GM18526 (cell line): ENCODE data around the gene RPL35A.

Source experiments
- POLR2A ChIP-seq: IDR thresholded peaks from 3 replicates; pipeline ENCODE4 v1.6.1; 2011; ENCODE audit not compliant: insufficient read length; ENCODE audit errors: extremely low read depth

Gene RPL35A

DNA sequence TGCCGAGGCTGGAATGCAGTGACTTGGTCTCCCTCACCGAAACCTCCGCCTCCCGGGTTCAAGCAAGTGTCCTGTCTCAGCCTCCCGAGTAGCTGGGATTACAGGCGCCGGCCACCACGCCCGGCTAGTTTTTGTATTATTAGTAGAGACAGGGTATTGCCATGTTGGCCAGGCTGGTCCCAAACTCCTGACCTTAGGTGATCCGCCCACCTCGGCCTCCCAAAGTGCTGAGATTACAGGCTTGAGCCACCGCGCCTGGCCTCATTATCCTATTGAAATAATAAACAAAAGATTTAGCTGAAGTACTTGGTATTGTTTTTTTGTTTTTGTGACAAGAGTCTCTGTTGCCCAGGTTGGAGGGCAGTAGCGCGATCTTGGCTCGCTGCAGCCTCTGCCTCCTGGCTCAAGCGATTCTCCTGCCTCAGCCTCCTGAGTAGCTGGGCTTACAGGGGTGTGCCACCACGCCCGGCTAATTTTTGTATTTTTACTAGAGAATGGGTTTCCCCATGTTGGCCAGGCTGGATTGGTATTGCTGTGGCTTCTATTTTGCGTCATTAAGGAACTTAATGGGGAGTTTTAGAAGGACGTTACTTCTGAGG lies 1.5 kb downstream of the RPL35A start:
- TF ChIP-seq POLR2A: no peak

DNA sequence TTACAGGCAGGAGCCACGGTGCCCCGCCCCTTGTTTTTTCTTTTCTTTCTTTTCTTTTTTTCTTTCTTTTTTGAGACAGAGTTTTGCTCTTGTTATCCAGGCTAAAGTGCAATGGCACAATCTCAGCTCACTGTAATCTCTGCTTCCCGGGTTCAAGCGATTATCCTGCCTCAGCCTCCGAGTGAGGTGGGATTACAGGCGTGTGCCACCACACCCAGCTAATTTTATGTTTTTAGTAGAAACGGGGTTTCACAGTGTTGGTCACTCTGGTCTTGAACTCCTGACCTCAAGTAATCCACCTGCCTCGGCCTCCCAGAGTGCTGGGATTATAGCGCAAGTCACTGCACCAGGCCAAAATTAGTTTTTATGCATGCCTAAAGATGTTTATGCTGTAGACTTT lies 2.5 kb downstream of the RPL35A start:
- TF ChIP-seq POLR2A: no peak

DNA sequence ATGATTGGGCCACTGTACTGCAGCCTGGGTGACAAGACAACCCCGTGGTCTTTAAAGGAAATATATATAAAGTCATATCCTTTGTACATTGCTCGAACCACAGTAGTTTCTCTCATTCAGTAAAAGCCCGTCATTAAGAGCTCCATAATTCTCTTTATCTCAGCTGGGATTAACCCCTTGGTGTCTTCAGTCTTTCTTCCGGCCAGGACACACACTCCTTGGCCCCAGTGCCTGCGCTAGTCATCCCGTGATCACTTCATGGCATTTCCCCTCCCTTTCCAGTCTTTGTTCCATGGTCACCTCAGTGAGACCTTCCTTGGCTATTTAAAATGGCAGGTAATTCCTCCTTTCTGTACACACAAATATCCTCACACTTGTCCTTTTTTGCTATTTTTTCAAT lies 3.3 kb downstream of the RPL35A start:
- no peak for TF ChIP-seq POLR2A

DNA sequence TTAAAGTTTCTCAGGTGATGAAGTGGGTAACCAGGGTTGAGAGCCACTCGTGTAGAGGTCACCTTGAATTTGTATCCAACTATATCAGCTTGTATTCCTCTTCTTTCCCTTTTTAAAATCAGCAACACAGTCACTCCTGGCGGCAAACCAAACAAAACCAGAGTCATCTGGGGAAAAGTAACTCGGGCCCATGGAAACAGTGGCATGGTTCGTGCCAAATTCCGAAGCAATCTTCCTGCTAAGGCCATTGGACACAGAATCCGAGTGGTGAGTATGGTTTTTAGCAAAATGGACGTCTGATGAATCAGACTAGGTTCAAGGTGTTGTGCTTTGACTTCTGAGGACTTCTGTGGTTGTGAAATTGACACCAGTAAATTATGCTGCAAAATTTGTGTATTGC lies 3.9 kb downstream of the RPL35A start:
- no peak for TF ChIP-seq POLR2A

DNA sequence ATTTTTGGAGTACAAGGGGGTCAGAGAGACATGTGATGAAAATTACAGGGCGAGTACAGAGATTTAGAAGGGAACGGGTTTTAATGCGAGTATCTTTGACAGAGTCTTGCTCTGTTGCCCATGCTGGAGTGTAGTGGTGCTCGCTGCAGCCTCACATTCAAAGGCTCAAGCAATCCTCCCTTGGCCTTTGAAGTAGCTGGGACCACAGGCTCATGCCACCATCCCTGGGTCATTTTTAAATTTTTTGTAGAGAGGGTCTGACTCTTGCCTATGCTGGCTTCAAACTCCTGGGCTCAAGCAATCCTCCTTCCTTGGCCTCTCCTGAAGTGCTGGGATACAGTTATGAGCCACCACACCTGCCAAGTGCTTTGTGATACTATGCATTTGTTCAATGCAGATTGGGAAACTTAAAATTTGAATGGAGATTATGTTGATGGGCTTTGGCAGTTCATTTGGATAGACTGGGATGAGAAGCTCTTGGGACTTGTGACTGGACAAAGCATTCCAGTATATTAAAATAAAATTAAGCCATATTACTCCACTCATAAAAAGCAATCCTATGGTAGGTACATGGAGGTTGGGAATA lies 6.0 kb downstream of the RPL35A start:
- no peak for TF ChIP-seq POLR2A

DNA sequence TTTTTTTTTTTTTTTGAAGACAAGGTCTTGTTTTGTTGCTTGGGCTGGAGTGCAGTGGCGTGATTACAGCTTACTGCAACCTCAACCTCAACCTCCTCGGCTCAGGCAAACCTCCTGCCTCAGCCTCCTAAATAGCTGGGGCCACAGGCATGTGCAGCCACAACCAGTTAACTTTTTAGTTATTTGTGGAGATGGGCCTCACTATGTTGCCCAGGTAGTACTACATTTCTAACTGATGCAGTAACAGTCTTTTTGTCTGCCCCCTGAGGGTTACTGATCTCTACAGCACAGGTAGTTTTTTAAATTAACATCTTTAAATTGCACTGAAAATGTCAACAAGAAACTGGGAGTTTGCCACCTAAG lies 6.6 kb downstream of the RPL35A start:
- no peak for TF ChIP-seq POLR2A

DNA sequence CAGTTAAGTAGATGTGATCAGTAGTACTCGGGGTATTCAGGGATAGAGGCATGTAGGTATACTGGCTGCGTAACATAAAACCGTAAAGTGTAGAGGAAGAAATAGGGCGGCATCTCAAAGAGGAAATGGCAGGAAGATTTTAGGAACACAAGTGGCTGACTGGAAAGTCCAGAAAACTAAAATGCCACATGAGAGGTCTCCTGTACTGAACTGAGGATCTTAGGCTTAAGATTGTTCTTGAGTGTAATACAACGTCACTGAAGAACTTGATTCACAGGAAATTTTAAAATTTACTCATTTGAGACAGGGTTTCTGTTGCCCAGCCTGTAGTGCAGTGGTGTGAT lies 7.8 kb downstream of the RPL35A start:
- TF ChIP-seq POLR2A: no peak

DNA sequence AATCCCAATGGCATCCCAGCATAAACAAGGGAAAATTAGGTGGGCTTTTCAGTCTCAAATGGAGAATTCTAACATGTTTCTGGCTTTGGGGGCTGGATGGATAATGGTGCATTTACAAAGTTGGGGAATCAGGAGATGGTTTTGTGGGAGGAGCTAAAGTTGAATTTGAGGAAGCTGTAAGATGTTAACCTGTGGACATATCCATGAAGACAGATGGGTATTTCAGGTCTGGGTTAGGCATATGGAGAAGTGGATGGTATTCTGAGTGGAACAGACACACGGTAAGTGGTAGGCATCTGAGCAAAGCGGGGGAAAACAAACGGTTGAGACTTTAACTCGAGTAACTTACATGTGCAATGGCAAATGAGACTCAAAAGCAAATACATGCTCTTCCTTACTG lies 8.4 kb downstream of the RPL35A start:
- no peak for TF ChIP-seq POLR2A

DNA sequence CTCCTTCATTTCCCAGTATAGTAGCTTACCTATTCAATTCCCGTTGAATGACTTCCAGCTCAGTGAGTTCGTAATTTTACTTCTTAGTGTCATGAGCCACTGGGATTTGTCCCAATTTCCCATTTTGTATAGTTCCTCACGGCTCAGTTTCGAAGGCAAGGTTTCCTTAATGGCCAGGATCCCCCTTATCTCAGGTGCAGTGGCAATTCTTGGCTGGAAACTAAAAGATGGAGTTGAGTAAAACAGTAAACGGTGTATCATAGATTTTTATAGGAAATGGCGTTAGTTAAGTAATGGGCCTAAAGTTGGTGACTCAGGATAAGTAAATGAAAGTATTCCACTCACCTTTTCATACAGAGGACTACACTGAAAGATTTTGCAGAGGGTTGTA lies 9.5 kb downstream of the RPL35A start:
- TF ChIP-seq POLR2A: no peak

DNA sequence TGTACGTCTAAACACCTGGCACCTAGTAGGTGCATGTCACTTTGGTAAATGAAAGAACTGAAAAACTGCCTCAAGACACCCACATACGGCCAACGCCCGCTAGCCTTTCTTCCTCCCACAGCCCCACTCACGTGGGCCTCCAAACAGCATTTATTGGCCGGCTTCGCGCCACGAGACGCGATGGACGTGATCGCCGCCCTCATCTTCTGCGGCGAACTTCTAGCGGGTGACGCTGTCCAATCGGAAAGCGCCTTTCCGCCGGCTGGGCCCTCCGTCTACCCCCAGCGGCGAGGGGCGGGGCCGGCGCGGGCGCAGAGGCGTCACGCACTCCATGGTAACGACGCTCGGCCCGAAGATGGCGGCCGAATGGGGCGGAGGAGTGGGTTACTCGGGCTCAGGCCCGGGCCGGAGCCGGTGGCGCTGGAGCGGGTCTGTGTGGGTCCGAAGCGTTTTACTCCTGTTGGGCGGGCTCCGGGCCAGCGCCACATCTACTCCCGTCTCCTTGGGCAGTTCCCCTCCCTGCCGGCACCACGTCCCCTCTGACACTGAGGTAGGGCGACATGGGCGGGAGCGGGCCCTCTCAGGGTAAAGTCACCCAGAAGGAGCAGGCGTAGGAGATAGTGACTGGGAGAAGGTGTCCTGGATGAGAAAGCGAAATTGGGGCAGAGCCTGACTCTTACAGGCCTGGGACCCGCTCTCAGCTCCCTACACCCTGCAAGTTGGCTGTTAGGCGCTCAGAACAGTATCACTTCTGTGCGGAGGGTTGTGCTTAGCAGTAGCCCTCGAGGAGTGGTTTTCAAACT lies 10.1 kb downstream of the RPL35A start, which contains the start of gene LMLN:
LMLN (plus strand) TSS at position 327 of the 803 bp plus-strand sequence; CDS start at position 356, 29 bp downstream.
- TF ChIP-seq POLR2A: peak; percentile 53

DNA sequence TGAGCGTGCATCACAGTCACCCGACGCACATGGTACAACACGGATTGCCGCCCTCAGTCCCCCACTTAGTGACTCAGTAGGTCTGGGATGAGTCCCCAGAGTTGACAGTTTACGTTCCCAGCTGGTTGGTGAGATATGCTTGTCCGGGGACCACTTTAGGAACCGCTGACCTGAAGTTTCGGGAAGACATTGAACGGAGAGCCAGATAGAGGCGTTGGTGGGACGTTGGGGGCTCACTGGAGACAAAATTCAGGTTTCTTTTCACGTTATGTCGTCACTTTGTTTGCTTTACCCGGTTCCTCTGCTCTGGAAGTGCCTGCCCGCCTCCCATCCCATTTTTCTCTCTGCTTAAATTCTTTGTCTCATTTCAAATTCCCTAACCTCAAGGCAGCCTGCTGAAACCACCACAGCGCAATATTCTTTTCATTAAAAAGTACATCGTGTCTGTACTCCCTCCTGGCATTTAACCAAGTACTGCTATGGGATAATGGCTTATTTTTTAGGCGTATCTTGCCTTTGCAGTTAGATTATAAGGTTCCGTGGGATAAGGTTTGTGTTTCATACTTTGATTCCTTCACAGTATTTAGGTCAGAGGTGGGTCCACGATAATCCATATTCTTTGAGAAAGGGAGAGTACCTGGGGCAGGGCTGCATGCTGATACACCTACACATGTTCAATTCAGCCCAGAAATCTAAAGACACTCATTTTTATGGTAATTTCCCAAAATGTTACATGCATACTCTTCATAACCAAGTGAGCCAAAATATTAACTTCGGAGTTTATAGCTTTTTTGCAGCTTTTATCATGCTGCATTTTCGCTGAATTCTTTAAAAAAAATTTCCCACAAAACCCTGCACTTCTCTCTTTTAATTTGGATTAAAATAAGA lies 10.9 kb downstream of the RPL35A start:
- TF ChIP-seq POLR2A: no peak

DNA sequence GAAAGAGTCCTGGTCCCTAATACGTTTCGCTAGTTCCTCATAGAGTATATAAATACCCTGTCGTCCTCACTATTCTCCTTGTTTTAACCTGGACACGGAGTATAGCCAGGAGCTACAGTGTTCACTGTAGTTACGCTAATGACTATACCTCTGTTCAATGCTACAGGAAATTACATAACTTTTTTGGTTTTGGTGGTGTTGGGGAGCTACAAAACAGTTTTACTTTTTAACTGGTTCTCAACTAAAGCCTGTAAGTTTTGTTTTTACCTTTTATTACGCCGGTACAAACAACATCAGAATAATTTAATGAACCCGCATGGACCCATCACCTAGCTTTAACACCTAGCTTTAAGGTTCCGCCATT lies 11.6 kb downstream of the RPL35A start:
- TF ChIP-seq POLR2A: no peak

DNA sequence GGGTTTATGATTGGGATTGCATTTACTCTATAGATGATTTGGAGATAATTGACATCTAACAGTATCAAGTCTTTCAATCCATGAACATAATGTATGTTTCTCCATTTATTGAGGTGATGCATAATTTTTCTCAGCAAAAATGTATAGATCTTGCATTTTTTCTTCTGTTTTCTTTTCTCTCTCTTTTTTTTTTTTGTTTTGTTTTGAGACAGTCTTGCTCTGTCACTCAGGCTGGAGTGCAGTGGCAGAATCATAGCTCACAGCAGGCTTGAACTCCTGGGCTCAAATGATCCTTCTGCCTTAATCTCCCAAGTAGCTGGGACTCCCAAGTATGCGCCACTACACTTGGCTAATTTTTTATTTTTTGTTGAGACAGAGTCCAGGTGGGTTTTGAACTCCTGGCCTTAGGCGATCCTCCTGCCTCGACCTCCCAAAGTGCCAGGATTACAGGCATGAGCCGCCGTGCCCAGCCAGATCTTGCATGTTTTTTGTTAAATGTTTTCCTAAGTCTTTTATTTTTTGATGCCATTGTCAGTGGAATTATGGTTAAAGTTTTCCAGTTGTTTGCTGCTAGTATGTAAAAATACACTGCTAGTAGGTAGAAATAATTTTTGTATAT lies 13.1 kb downstream of the RPL35A start:
- TF ChIP-seq POLR2A: no peak

DNA sequence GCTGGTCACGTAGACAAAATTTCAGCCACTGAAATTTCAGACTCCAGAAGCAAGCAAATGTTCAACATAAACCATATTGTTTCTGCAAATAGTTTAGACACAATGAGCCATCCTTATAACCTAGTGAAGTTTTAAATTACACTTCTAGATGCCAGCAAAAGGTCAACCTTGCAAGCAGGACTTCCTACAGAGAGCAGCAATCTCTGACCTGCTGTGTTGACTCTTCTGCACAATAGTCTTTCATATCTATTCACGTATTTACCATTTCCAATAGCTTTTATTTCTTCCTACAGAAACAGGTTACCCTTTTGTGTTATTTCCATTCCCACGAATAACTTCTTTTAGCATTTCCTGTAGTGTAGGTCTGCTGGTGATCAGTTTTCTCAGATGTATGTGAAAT lies 20.6 kb downstream of the RPL35A start:
- no peak for TF ChIP-seq POLR2A

DNA sequence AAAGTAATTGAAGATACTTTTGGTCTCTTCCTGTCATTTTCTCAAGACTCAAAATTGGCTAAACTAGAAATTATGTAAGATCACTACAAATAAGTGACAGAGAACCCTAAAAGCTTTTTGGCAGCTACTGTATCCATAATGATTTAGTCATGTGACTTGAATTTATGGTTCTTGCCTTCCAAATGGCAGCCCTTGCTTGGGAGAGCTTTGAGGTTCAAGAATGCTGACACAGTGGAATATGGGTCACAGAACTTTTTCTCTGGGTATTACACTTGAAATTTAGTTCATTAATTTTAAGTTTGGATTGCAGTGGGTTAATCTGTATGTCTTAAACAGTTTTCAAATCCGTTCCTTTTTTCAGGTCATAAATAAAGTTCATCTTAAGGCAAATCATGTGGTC lies 24.0 kb downstream of the RPL35A start:
- TF ChIP-seq POLR2A: no peak
